Testis (tissue), 2 donors: Measurements from ENCODE around the gene SMAD6.

Experiments
- CTCF ChIP-seq, 3 experiments: fragments of 450-650 bp in 2 of 3; fragments of 200-600 bp in 1 of 3; sonication (generic) in 1 of 3; IDR thresholded peaks; one replicate each; pipeline ENCODE4 v1.5.1; 2016 to 2019; ENCODE audit warnings: antibody characterized with exemption in 3 of 3, mild to moderate bottlenecking in 2 of 3, moderate library complexity in 1 of 3
- POLR2A ChIP-seq: fragments of 450-650 bp; IDR thresholded peaks from one replicate; pipeline ENCODE4 v1.6.1; 2017; ENCODE audit warnings: antibody characterized with exemption, mild to moderate bottlenecking, moderate library complexity

GRCh38 chr15:66706225-66706732 lies 4.2 kb downstream of the SMAD6 start:
- TF ChIP-seq CTCF (IDR thresholded peaks at IDR 0.05) = peak; percentile 22 to 32 (median 24)
- TF ChIP-seq POLR2A = no peak
